Renal cortical epithelial cell (primary cell): ENCODE measurements around the gene GYPC. TPM values are rescaled to one million over a fixed set of nuclear protein-coding genes. Genes with fewer than 3 reads are reported as not detected.
"Not testable (repeated sequence)": the region's sequence is repeated elsewhere in the genome, so short reads cannot be mapped to it uniquely, and the experiment has no call there.

ENCODE experiments used
- DNase-seq: peaks from one replicate; pipeline ENCODE4 v3.0.0-alpha.2; 2011; ENCODE audit warnings: low read depth
- total RNA-seq: library from RNA; depleted of rRNA; stranded (reverse); fragments of >200 nt; gene quantifications from 2 replicates; pipeline ENCODE4 v1.2.3, GENCODE V29; 2014

Gene GYPC
- total RNA-seq, 1 donor from 2014 or later, result 22.3 TPM

GRCh38 chr2:126671488-126671887 is 15.5 kb downstream of the GYPC start:
- no peak for DNase-seq

DNA sequence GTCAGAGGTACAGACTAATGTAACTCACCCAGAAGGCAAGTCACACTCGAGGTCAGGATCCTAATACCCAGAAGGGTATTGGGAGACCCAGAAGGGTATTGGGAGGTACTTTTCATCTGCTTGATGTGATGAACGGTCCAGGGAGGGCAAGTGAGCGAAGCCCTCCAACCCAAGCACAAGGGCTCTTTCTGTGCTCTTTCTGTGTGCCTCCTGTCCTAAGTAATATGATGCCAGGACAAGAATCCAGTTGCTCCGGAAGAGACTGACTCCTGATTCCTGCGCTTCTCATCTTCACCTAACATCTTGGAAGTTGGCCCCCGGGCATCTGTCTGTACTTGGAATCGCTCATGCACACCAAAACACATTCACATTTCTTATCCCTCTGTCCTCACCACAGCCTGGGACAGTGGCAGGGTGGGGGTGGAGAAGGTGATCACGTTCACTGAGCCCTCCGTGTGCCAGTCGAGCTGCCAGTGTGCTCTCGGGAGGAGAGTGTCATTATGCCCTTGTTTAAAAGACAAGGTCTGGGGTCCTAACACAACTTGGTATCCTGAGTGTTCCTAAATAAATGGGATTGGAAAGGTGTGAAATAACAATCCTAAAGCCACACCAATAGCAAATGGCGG is 17.1 kb downstream of the GYPC start:
- no peak for DNase-seq

DNA sequence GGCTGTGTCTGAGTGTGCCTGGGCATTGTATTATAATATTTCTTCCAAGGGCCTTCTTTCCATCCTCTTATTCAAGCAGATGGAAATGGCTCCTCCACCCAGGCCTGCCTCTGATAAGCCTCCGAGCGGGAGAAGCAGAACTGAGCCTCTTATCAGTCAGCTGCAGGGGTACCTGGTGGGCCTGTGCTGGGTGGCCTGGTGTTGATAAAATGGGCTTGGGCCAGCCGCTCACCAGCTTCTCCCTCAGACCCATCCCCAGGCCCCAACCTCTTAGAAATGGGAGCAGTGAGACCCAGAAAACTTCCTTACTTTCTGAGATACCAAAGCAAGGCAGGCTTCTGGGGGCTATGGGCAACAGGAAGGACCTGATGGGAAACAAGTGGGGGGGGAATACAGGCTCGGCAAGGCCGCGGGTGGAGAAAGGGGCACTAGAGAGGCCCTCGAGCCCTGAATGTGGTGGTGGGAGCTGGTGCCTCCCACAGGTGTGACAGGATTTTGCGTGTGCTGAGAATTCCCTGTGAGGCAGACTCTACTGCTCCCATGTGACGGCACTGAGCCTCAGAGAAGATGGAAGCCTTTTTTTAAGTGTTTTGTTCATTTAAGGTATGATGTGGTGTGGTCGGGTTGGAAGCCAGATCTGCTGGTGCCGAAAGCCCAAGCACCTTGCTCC is 18.3 kb downstream of the GYPC start:
- DNase-seq, result no peak

DNA sequence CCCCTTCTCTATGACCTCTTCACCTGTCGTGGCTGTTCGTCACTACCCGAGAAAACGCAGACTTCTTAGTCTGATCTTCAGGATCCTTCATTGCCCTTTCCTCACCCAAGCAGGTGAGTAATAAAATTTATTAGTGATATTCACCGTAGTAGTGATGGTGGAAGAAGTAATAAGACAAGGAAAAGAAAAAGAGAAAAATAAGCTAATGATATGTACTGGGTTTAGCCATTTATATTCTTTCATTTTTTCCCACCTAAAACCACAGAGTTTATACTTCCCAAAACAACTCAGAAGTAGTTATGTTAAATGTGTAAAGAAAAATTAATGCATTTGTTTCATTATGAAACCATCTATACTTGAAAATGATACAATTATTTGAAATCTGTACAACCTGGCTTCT is 19.7 kb downstream of the GYPC start:
- no peak for DNase-seq

GRCh38 chr2:126676221-126677175 is 20.5 kb downstream of the GYPC start:
- DNase-seq, result no peak

DNA sequence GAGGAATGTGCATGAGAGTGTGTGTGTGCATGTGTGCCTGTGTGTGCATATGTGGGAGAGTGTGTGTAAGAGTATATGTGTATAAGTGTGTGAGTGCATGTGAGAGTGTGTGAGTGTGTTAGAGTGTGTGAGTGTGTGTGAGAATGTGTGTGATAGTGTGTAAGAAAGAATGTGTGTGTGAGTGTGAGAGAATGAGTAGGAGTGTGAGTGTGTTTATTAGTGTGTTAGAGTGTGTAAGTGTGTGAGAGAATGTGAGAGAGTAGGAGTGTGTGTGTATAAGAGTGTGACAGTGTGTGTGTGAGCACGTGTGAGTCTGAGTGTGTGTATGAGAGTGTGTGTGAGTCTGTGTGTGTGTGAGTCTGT is 21.2 kb downstream of the GYPC start:
- DNase-seq, result no peak

GRCh38 chr2:126678269-126679065 is 22.5 kb downstream of the GYPC start:
- no peak for DNase-seq

- DNase-seq, result no peak
Measured at GRCh38 chr2:126679094-126679713, 23.2 kb downstream of the GYPC start.

- no peak for DNase-seq
Measured at GRCh38 chr2:126681505-126681904, 25.5 kb downstream of the GYPC start.

DNA sequence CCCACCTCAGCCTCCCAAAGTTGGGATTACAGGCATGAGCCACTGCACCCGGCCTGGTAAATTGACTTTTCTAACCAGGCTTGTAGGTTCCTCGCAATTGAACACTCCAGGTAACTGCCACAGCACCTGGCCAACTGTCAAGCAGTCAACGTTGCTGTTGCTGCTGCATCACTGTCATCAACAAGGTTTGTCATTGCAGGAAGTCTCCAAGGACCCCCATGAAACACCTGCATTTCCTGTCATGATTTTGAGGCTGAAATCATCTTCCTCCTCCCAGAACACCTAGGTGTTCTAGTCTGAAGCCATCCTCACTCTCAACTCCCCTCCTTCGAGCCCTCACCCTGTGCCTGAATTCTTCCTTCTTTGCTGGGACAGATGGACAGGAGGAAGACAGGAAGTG is 29.7 kb downstream of the GYPC start:
- DNase-seq, result no peak

GRCh38 chr2:126686286-126686685 is 30.3 kb downstream of the GYPC start:
- DNase-seq, result no peak

GRCh38 chr2:126686841-126687485 is 31.0 kb downstream of the GYPC start:
- no peak for DNase-seq

GRCh38 chr2:126687503-126687902 is 31.5 kb downstream of the GYPC start:
- no peak for DNase-seq

- DNase-seq, result not testable (repeated sequence)
Measured at GRCh38 chr2:126688594-126688993, 32.6 kb downstream of the GYPC start.

DNA sequence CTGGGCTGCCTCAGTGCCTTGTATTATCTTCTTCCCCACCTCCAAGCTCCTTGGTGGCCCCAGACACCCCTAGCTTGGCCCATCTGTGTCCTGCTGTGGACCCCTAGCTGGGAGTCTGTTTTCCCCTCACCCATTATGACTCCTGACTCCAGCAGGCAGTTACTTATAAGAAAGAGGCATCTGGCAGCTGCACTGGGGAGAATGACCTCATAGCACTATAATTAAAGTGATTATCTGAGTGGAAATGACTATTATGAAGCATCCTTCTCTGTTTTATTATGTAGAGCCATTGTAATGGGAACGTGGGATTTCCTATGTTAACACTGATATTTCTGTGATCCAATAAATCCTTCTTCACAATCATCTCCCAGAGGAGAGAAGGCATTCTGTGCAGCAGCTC is 36.3 kb downstream of the GYPC start:
- not testable (repeated sequence) for DNase-seq

- DNase-seq, result not testable (repeated sequence)
Measured at GRCh38 chr2:126692934-126693592, 37.1 kb downstream of the GYPC start.

DNA sequence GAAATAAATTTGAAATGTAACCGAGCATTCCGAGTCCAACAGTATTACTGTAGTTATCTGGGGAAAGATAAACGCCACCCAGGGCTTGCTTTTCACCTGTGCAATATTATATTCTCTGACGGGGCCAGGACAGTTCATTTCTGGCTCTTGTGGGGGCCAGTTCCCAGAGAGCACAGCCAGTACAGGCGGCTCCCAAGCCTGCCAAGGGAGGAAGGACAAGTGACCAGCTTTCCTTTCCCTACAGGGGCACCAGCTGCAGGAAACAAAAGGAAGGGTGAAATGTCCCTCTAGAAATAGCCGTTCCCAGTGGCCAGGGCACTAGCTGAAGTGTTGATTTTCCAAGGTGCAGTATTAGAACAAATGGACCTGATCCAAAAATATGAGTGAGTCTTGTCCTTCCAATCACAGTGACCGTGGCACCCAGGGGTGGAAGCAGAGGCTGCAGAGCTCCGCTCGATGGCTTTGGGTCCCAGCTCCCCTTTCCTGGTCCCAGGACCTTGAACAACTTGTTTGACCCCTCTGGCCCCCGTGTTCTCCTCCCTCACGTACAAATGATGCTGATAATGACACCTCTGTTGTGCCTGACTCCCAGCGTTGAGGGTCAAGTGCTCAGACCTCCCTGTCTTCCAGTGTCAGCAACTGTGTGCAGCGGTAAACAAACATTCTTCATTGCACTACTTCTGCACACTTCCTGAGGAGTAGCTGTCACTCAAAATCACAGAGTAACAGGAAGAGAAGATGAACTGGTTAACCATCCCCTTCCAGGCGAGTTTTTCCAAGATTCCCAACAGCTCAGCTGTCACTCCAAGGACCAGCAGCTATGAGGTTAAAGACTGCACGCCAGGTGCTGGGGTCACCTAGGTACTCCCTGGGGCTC is 40.9 kb downstream of the GYPC start:
- no peak for DNase-seq

GRCh38 chr2:126698376-126698775 is 42.4 kb downstream of the GYPC start:
- no peak for DNase-seq

DNA sequence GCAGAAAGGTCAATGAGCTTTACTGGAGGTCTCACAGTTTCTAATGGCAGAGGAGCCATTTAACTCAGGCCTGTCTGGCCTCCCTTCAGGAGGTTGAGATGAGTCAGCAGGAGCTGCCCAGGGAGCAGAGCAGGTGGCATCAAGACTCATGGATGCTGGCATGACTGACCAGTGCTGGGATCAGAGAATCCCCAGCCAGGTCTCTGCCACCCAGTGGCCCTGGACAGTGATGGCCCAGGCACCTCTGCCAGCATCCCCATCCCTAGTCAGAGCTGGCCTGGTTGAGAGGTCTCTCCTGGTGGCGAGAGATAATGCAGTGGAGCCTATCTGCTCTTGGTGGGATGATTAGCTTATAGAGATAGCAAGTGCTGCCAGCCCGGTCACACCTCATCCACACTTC is 43.1 kb downstream of the GYPC start:
- no peak for DNase-seq
